IPS DF 6.9 (cell line): ENCODE data around the gene KIT.

Experiments
- DNase-seq: peaks from one replicate; pipeline ENCODE4 v3.0.0-alpha.2; 2013; ENCODE audit warnings: low read depth, low spot score
- H3K27ac ChIP-seq: one replicate; pipeline ENCODE4 v1.5.1; 2013; ENCODE audit warnings: low read length, control low read depth
- H3K27me3 ChIP-seq: 2 replicates; pipeline ENCODE4 v1.6.1; 2013; ENCODE audit warnings: mild to moderate bottlenecking, low read length; ENCODE audit not compliant: control insufficient read depth, insufficient read depth
- H3K36me3 ChIP-seq: 2 replicates; pipeline ENCODE4 v1.6.1; 2013; ENCODE audit warnings: low read length; ENCODE audit not compliant: control insufficient read depth, insufficient read depth
- H3K4me1 ChIP-seq: 2 replicates; pipeline ENCODE4 v1.6.1; 2013; ENCODE audit warnings: low read length; ENCODE audit not compliant: control insufficient read depth, insufficient read depth
- H3K4me3 ChIP-seq: 2 replicates; pipeline ENCODE4 v1.5.1; 2013; ENCODE audit warnings: mild to moderate bottlenecking, low read length
- H3K9me3 ChIP-seq: 2 replicates; pipeline ENCODE4 v1.6.1; 2013; ENCODE audit warnings: low read length, inconsistent platforms; ENCODE audit not compliant: control insufficient read depth, insufficient read depth
- WGBS: extraction: QIAGEN DNeasy Blood & Tissue Kit; methylation state at CpG from one replicate; pipeline ENCODE4 v1.1.7; 2013; ENCODE audit warnings: mixed read lengths, missing lambda C conversion rate; ENCODE audit not compliant: insufficient read length, insufficient coverage; 5-methylcytosine and 5-hydroxymethylcytosine counted together

KIT gene

GRCh38 chr4:54677416-54677815, 19.7 kb downstream of the KIT start:
- DNase-seq, result no peak
- Histone ChIP-seq H3K9me3 (no peaks in the 10 kb centered on the region), H3K27ac (no peak overlapping the region), H3K27me3 (no peaks in the 10 kb centered on the region), H3K4me1 (peaks cover 7% of the 10 kb centered on the region), H3K4me3 (no peak overlapping the region), H3K36me3 (no peaks in the 10 kb centered on the region)
- WGBS, result no CpG with 5 or more reads among the region's 3 CpGs

DNA sequence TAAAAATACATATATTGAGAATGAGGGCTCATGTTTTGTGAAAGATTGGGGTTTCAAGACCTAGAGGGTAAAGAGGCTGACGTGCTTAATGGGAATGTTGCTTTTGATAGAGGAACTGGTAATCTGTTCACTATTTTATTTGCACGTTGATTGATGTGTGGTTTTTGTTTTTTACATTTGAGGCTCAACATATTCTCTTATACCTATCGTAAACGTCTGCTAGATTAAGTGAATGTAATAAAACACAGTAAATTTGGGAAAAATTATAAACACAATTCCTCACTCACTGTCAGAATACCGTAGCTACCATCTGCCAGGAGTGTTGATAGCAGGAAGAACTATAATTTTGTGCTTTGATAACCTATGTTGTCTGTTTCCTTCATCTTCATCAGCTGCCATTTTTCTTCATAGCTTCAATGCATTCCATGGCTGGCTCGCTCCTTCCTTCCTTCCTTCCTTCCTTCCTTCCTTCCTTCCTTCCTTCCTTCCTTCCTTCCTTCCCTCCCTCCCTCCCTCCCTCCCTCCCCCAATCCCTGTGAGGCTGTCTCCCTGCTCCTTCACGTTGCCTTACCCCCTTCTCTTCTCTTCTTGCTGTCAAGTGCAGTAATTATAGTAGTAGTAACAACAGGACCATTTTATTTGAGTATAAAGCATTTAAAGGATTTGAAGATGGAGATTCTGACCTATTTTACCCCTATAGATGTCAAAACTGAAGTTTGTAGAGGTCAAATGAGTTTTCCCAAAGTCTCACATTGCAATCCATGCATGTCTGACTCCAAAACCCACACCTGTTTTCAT, 20.3 kb downstream of the KIT start:
- no peaks in the 10 kb centered on the region for H3K9me3 ChIP-seq
- H3K4me1 ChIP-seq, result peaks cover 7% of the 10 kb centered on the region
- H3K27me3 ChIP-seq, result no peaks in the 10 kb centered on the region
- no peak overlapping the region for H3K27ac ChIP-seq
- WGBS, result no CpG with 5 or more reads among the region's 7 CpGs
- no peaks in the 10 kb centered on the region for H3K36me3 ChIP-seq
- H3K4me3 ChIP-seq, result no peak overlapping the region
- no peak for DNase-seq

DNA sequence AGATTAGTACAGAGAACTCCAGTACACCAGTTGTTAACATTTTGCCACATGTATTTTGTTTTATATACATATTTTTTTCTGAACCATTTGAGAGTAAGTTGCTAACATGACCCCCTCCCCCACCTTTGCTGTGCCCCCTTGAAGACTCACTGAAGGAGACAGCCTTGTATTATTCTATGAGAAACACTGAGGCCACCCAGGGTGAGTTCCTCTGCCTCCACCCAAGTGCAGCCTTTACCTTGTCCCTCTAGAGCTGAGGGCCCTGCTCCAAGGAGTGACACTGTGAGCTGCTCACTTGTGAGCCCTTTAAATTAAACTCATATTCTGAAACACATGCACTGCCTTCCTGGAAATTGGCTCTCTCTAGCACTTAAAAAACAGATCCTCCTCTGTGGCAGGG, 21.1 kb downstream of the KIT start:
- no peaks in the 10 kb centered on the region for H3K9me3 ChIP-seq
- H3K27me3 ChIP-seq, result no peaks in the 10 kb centered on the region
- H3K36me3 ChIP-seq, result no peaks in the 10 kb centered on the region
- no peak overlapping the region for H3K4me3 ChIP-seq
- peaks cover 7% of the 10 kb centered on the region for H3K4me1 ChIP-seq
- no peak overlapping the region for H3K27ac ChIP-seq
- DNase-seq, result no peak

DNA sequence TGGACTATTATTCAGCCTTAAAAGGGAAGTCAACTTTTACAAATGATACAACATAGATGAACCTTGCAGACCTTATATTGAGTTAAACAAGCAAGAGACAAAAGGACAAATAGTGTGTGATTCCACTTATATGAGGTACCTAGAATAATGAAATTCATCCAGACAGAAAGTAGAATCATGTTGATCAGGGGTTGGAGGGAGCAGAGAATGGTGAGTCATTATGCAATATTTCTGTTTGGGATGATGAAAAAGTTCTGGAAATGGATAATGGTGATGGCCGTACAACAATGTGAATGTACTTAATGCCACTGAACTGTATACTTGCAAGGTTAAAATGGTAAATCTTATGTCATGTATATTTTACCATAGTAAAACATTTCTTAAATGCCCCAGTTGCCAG, 22.1 kb downstream of the KIT start:
- H3K9me3 ChIP-seq, result no peaks in the 10 kb centered on the region
- no CpG with 5 or more reads among the region's 1 CpG for WGBS
- no peaks in the 10 kb centered on the region for H3K27me3 ChIP-seq
- DNase-seq, result no peak
- H3K4me3 ChIP-seq, result no peak overlapping the region
- no peak overlapping the region for H3K27ac ChIP-seq
- H3K4me1 ChIP-seq, result peaks cover 7% of the 10 kb centered on the region
- H3K36me3 ChIP-seq, result no peaks in the 10 kb centered on the region

GRCh38 chr4:54683616-54684346, 26.0 kb downstream of the KIT start:
- no CpG with 5 or more reads among the region's 8 CpGs for WGBS

DNA sequence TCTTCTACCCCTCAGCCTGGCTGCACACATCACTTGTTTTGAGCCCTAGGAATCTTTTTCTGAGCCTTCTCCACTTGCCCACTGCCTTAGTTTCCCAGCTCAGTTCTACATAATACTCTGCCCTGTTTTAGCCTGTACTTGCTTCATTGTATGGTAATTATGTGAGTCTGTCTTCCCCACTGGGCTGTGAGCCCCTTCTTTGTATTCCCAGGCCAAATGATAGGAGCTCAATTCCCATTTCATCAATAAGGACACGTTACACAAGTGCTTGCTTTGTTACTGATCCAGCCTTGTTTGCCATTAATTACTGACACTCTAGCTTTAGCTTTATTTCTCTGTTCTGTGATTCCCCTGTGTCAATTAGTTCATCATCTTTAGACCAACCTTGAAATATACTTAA, 28.1 kb downstream of the KIT start:
- Histone ChIP-seq H3K4me1 (no peaks in the 10 kb centered on the region), H3K27me3 (no peaks in the 10 kb centered on the region), H3K9me3 (no peaks in the 10 kb centered on the region), H3K4me3 (no peak overlapping the region), H3K27ac (no peak overlapping the region), H3K36me3 (no peaks in the 10 kb centered on the region)
- no peak for DNase-seq
- WGBS, result no CpG with 5 or more reads among the region's 1 CpG

More at GRCh38 chr4:54683616-54684346, 26.0 kb downstream of the KIT start:
- Histone ChIP-seq H3K9me3 (no peaks in the 10 kb centered on the region), H3K4me3 (no peak overlapping the region), H3K4me1 (peaks cover 1% of the 10 kb centered on the region; the same call in 1 of the 2 replicates), H3K36me3 (no peaks in the 10 kb centered on the region), H3K27me3 (no peaks in the 10 kb centered on the region), H3K27ac (no peak overlapping the region)
- no peak for DNase-seq

GRCh38 chr4:54687887-54688841, 30.4 kb downstream of the KIT start:
- no peak overlapping the region for H3K4me3 ChIP-seq
- no peak for DNase-seq
- H3K4me1 ChIP-seq, result no peaks in the 10 kb centered on the region
- no peaks in the 10 kb centered on the region for H3K9me3 ChIP-seq
- no peak overlapping the region for H3K27ac ChIP-seq
- no peaks in the 10 kb centered on the region for H3K27me3 ChIP-seq
- H3K36me3 ChIP-seq, result no peaks in the 10 kb centered on the region
- no CpG with 5 or more reads among the region's 11 CpGs for WGBS

- no peaks in the 10 kb centered on the region for H3K4me1 ChIP-seq
- no peak overlapping the region for H3K4me3 ChIP-seq
- H3K27me3 ChIP-seq, result no peaks in the 10 kb centered on the region
- WGBS, result no CpG with 5 or more reads among the region's 12 CpGs
- no peak for DNase-seq
- no peak overlapping the region for H3K27ac ChIP-seq
- no peaks in the 10 kb centered on the region for H3K36me3 ChIP-seq
- H3K9me3 ChIP-seq, result no peaks in the 10 kb centered on the region
These were observed 37.6 kb downstream of the KIT start for GRCh38 chr4:54695337-54695736.

DNA sequence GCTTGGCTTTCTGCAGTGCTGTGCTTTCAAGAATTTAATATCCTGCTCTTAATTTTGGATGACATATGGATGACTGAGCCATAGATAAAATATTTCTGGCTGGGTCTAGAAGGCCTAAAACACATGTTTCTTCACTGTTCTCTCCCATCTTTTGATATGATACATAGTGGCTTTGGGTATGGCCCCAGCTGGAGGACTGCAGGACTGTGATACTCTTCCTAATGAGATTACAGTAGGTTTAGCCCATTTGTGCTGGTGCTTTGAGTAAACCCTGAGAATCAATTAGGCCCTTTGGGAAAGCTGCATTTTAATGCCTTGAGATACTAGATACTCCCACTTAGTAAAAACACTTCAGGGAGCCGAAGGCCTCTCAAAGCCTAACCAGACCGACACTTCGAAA, 38.0 kb downstream of the KIT start:
- H3K4me3 ChIP-seq, result no peak overlapping the region
- no peak overlapping the region for H3K27ac ChIP-seq
- no peaks in the 10 kb centered on the region for H3K27me3 ChIP-seq
- H3K36me3 ChIP-seq, result no peaks in the 10 kb centered on the region
- no peaks in the 10 kb centered on the region for H3K4me1 ChIP-seq
- H3K9me3 ChIP-seq, result no peaks in the 10 kb centered on the region
- no CpG with 5 or more reads among the region's 3 CpGs for WGBS
- DNase-seq, result no peak

- Histone ChIP-seq H3K27me3 (no peaks in the 10 kb centered on the region), H3K9me3 (no peaks in the 10 kb centered on the region), H3K36me3 (no peaks in the 10 kb centered on the region), H3K4me1 (no peaks in the 10 kb centered on the region), H3K27ac (no peak overlapping the region), H3K4me3 (no peak overlapping the region)
- no CpG with 5 or more reads among the region's 5 CpGs for WGBS
- no peak for DNase-seq
These were observed 38.9 kb downstream of the KIT start for GRCh38 chr4:54696649-54697048.
